Mesendoderm (in vitro differentiated cells): ENCODE measurements around the gene RNF144B.

Experiments used
- DNase-seq: peaks from one replicate; pipeline ENCODE4 v3.0.0; 2013
- H2AK5ac ChIP-seq: 2 replicates; pipeline ENCODE4 v1.6.1; 2013; ENCODE audit warnings: low read length, inconsistent platforms
- H2BK120ac ChIP-seq: 2 replicates; pipeline ENCODE4 v1.6.1; 2013; ENCODE audit warnings: low read depth, mild to moderate bottlenecking, low read length, moderate library complexity, mixed read lengths
- H2BK15ac ChIP-seq: replicated peaks from 2 replicates; pipeline ENCODE4 v1.6.1; 2013; ENCODE audit warnings: low read depth, mild to moderate bottlenecking, moderate library complexity
- H2BK5ac ChIP-seq: 2 replicates; pipeline ENCODE4 v1.6.1; 2013; ENCODE audit warnings: low read length, inconsistent platforms
- H3K18ac ChIP-seq: 2 replicates; pipeline ENCODE4 v1.6.1; 2013; ENCODE audit warnings: mild to moderate bottlenecking, low read length, mixed read lengths
- H3K23ac ChIP-seq: one replicate; pipeline ENCODE4 v1.6.1; 2013; ENCODE audit warnings: low read length
- H3K27ac ChIP-seq: 2 replicates; pipeline ENCODE4 v1.5.1; 2013; ENCODE audit warnings: low read depth, mild to moderate bottlenecking, inconsistent platforms, low read length, moderate library complexity
- H3K27me3 ChIP-seq: 2 replicates; pipeline ENCODE4 v1.6.1; 2013; ENCODE audit warnings: low read length, control low read depth, mild to moderate bottlenecking, inconsistent platforms; ENCODE audit not compliant: insufficient read depth, poor library complexity
- H3K36me3 ChIP-seq: 2 replicates; pipeline ENCODE4 v1.6.1; 2013; ENCODE audit warnings: low read length, inconsistent platforms; ENCODE audit not compliant: control insufficient read depth, insufficient read depth
- H3K4ac ChIP-seq: one replicate; pipeline ENCODE4 v1.6.1; 2013; ENCODE audit warnings: low read depth, mild to moderate bottlenecking, low read length, moderate library complexity
- H3K4me1 ChIP-seq: 2 replicates; pipeline ENCODE4 v1.6.1; 2013; ENCODE audit warnings: low read depth, low read length, inconsistent platforms; ENCODE audit not compliant: control insufficient read depth
- H3K4me2 ChIP-seq: 2 replicates; pipeline ENCODE4 v1.6.1; 2013; ENCODE audit warnings: low read length
- H3K4me3 ChIP-seq: 2 replicates; pipeline ENCODE4 v1.5.1; 2013; ENCODE audit warnings: mild to moderate bottlenecking, low read length
- H3K56ac ChIP-seq: one replicate; pipeline ENCODE4 v1.6.1; 2013; ENCODE audit warnings: low read length
- H3K79me1 ChIP-seq: 2 replicates; pipeline ENCODE4 v1.6.1; 2013; ENCODE audit warnings: low read length, inconsistent platforms
- H3K79me2 ChIP-seq: 2 replicates; pipeline ENCODE4 v1.6.1; 2013; ENCODE audit warnings: mild to moderate bottlenecking, low read length; ENCODE audit not compliant: control insufficient read depth, insufficient read depth
- H3K9ac ChIP-seq: 2 replicates; pipeline ENCODE4 v1.6.1; 2013; ENCODE audit warnings: low read length, inconsistent platforms
- H4K5ac ChIP-seq: one replicate; pipeline ENCODE4 v1.6.1; 2013; ENCODE audit warnings: low read length
- H4K8ac ChIP-seq: one replicate; pipeline ENCODE4 v1.6.1; 2013; ENCODE audit warnings: low read depth, mild to moderate bottlenecking, control low read depth, low read length, moderate library complexity
- WGBS: extraction: QIAGEN DNeasy Blood & Tissue Kit; methylation state at CpG from one replicate; pipeline ENCODE4 v1.1.7; 2013; ENCODE audit warnings: low lambda C conversion rate, missing lambda C conversion rate; ENCODE audit not compliant: insufficient coverage; ENCODE audit errors: extremely low coverage; 5-methylcytosine and 5-hydroxymethylcytosine counted together

The RNF144B gene

GRCh38 chr6:18416341-18416679 lies 29.2 kb downstream of the RNF144B start:
- Histone ChIP-seq H3K4me1 (no peaks in the 10 kb centered on the region), H3K27ac (no peak overlapping the region), H3K4me2 (no peak overlapping the region), H3K23ac (no peak overlapping the region), H2BK5ac (no peak overlapping the region), H3K56ac (no peak overlapping the region), H3K27me3 (no peaks in the 10 kb centered on the region), H3K4ac (no peak overlapping the region), H2AK5ac (no peak overlapping the region), H4K5ac (no peak overlapping the region), H4K8ac (no peak overlapping the region), H3K79me2 (no peaks in the 10 kb centered on the region), H3K4me3 (no peak overlapping the region), H3K18ac (no peak overlapping the region), H3K9ac (no peak overlapping the region), H2BK15ac (no peak overlapping the region), H2BK120ac (no peak overlapping the region), H3K36me3 (no peaks in the 10 kb centered on the region), H3K79me1 (no peaks in the 10 kb centered on the region)
- DNase-seq: no peak
- WGBS: no CpG with 5 or more reads among the region's 2 CpGs

- Histone ChIP-seq H4K8ac (no peak overlapping the region), H3K4ac (no peak overlapping the region), H2BK5ac (no peak overlapping the region), H3K79me1 (no peaks in the 10 kb centered on the region), H2BK120ac (no peak overlapping the region), H3K18ac (no peak overlapping the region), H3K23ac (no peak overlapping the region), H3K56ac (no peak overlapping the region), H3K4me2 (no peak overlapping the region), H2AK5ac (no peak overlapping the region), H4K5ac (no peak overlapping the region), H3K27ac (no peak overlapping the region), H2BK15ac (no peak overlapping the region), H3K4me1 (no peaks in the 10 kb centered on the region), H3K36me3 (no peaks in the 10 kb centered on the region), H3K9ac (no peak overlapping the region), H3K4me3 (no peak overlapping the region), H3K79me2 (no peaks in the 10 kb centered on the region), H3K27me3 (no peaks in the 10 kb centered on the region)
- WGBS: no CpG with 5 or more reads among the region's 3 CpGs
- DNase-seq: no peak
These were observed 33.2 kb downstream of the RNF144B start for GRCh38 chr6:18420328-18420727.

- Histone ChIP-seq H3K4me2 (no peak overlapping the region), H3K79me2 (no peaks in the 10 kb centered on the region), H3K23ac (no peak overlapping the region), H3K9ac (no peak overlapping the region), H3K56ac (no peak overlapping the region), H2BK15ac (no peak overlapping the region), H3K79me1 (no peaks in the 10 kb centered on the region), H2BK5ac (no peak overlapping the region), H2AK5ac (no peak overlapping the region), H4K8ac (no peak overlapping the region), H3K4me3 (no peak overlapping the region), H3K4me1 (no peaks in the 10 kb centered on the region), H3K27ac (no peak overlapping the region), H2BK120ac (no peak overlapping the region), H3K4ac (no peak overlapping the region), H3K18ac (no peak overlapping the region), H4K5ac (no peak overlapping the region), H3K36me3 (no peaks in the 10 kb centered on the region), H3K27me3 (no peaks in the 10 kb centered on the region)
- no peak for DNase-seq
These were observed 35.0 kb downstream of the RNF144B start for GRCh38 chr6:18422136-18422535.

- no CpG with 5 or more reads among the region's 3 CpGs for WGBS
- no peak overlapping the region for H3K4me2 ChIP-seq
- H2BK120ac ChIP-seq: no peak overlapping the region
- no peak overlapping the region for H2BK15ac ChIP-seq
- no peak overlapping the region for H2BK5ac ChIP-seq
- H3K18ac ChIP-seq: no peak overlapping the region
- no peaks in the 10 kb centered on the region for H3K27me3 ChIP-seq
- no peaks in the 10 kb centered on the region for H3K79me1 ChIP-seq
- H3K4me1 ChIP-seq: no peaks in the 10 kb centered on the region
- no peak overlapping the region for H3K56ac ChIP-seq
- H4K5ac ChIP-seq: no peak overlapping the region
- H2AK5ac ChIP-seq: no peak overlapping the region
- no peaks in the 10 kb centered on the region for H3K36me3 ChIP-seq
- H3K4me3 ChIP-seq: no peak overlapping the region
- no peak overlapping the region for H3K4ac ChIP-seq
- no peak overlapping the region for H4K8ac ChIP-seq
- H3K9ac ChIP-seq: no peak overlapping the region
- H3K23ac ChIP-seq: no peak overlapping the region
- no peaks in the 10 kb centered on the region for H3K79me2 ChIP-seq
- no peak overlapping the region for H3K27ac ChIP-seq
- DNase-seq: no peak
These were observed 36.3 kb downstream of the RNF144B start for GRCh38 chr6:18423426-18423825.

- Histone ChIP-seq H3K4ac (no peak overlapping the region), H2BK15ac (no peak overlapping the region), H3K4me2 (no peak overlapping the region), H3K4me3 (no peak overlapping the region), H3K9ac (no peak overlapping the region), H2BK120ac (no peak overlapping the region), H3K79me1 (no peaks in the 10 kb centered on the region), H3K79me2 (no peaks in the 10 kb centered on the region), H2BK5ac (no peak overlapping the region), H3K27ac (no peak overlapping the region), H3K56ac (no peak overlapping the region), H4K8ac (no peak overlapping the region), H2AK5ac (no peak overlapping the region), H3K4me1 (no peaks in the 10 kb centered on the region), H3K18ac (no peak overlapping the region), H3K27me3 (no peaks in the 10 kb centered on the region), H3K23ac (no peak overlapping the region), H3K36me3 (no peaks in the 10 kb centered on the region), H4K5ac (no peak overlapping the region)
- no CpG with 5 or more reads among the region's 2 CpGs for WGBS
- DNase-seq: no peak
These were observed 37.1 kb downstream of the RNF144B start for GRCh38 chr6:18424201-18424600.

- Histone ChIP-seq H3K36me3 (no peaks in the 10 kb centered on the region), H3K18ac (no peak overlapping the region), H3K4me2 (no peak overlapping the region), H3K4me3 (no peak overlapping the region), H2BK5ac (no peak overlapping the region), H3K23ac (no peak overlapping the region), H2BK120ac (no peak overlapping the region), H2BK15ac (no peak overlapping the region), H4K5ac (no peak overlapping the region), H3K9ac (no peak overlapping the region), H3K27me3 (no peaks in the 10 kb centered on the region), H2AK5ac (no peak overlapping the region), H3K4ac (no peak overlapping the region), H3K79me2 (no peaks in the 10 kb centered on the region), H3K79me1 (no peaks in the 10 kb centered on the region), H4K8ac (no peak overlapping the region), H3K27ac (no peak overlapping the region), H3K56ac (no peak overlapping the region), H3K4me1 (no peaks in the 10 kb centered on the region)
- DNase-seq: peak; percentile 23
- WGBS: no CpG with 5 or more reads among the region's 2 CpGs
These were observed 38.1 kb downstream of the RNF144B start for GRCh38 chr6:18425218-18425617.
